Colonic mucosa (tissue), 4 donors: ENCODE data around the gene FMNL3. TPM values are rescaled to one million over a fixed set of nuclear protein-coding genes. Genes with fewer than 3 reads are reported as not detected.

Experiments used
- DNase-seq: peaks from one replicate; pipeline ENCODE4 v3.0.0-alpha.2; 2020
- H3K27ac ChIP-seq: fragments of 200-600 bp; one replicate; pipeline ENCODE4 v1.8.0; 2021
- H3K27me3 ChIP-seq: fragments of 200-600 bp; one replicate; pipeline ENCODE4 v1.8.0; 2021
- H3K36me3 ChIP-seq: fragments of 200-600 bp; one replicate; pipeline ENCODE4 v1.8.0; 2021
- H3K4me1 ChIP-seq: fragments of 200-600 bp; one replicate; pipeline ENCODE4 v1.8.0; 2021; ENCODE audit warnings: mild to moderate bottlenecking
- H3K4me3 ChIP-seq: fragments of 200-600 bp; one replicate; pipeline ENCODE4 v1.8.0; 2021
- H3K9ac ChIP-seq, 2 donors: one replicate each; pipeline ENCODE4 v1.7.0; 2013; ENCODE audit warnings: control low read depth in 2 of 2, low read depth in 2 of 2, low read length in 2 of 2
- H3K9me3 ChIP-seq: fragments of 200-600 bp; one replicate; pipeline ENCODE4 v1.8.0; 2021
- CTCF ChIP-seq: fragments of 200-600 bp; IDR thresholded peaks from one replicate; pipeline ENCODE4 v1.8.0; 2022; ENCODE audit warnings: antibody characterized with exemption, mild to moderate bottlenecking
- intact Hi-C: fragments of 100-400 bp; cut with DNase I; formaldehyde crosslinking; loops from one replicate; pipeline ENCODE4 v1.14.1; 2022
- total RNA-seq, 2 donors: library from RNA; stranded (reverse); fragmentation: NEBNext Ultra II Directional in 1 of 2; extraction: Animal tissue kit (Norgen Biotek cat#: 25700) in 1 of 2; gene quantifications; one replicate each; pipeline ENCODE4 v1.2.1, GENCODE V29; 2021
- donor health status: healthy.
- donor health status: DM: no; HTN: no; CAD: no.
- donor health status: DM: no; HTN: no; CAD: no.

Gene FMNL3
- total RNA-seq, 2 donors from 2014 or later, result 3.0 to 5.0 TPM

- intact Hi-C loops, result no loop called here
- H3K9me3 ChIP-seq, result no peaks in the 10 kb centered on the region
- H3K4me1 ChIP-seq, result no peaks in the 10 kb centered on the region
- no peak overlapping the region for H3K27ac ChIP-seq
- H3K27me3 ChIP-seq, result no peaks in the 10 kb centered on the region
- TF ChIP-seq CTCF, result no peak
- H3K4me3 ChIP-seq, result no peak overlapping the region
- no peaks in the 10 kb centered on the region for H3K36me3 ChIP-seq
- H3K9ac ChIP-seq, result no peak overlapping the region
- DNase-seq, result no peak
Observed at GRCh38 chr12:49703647-49704137, 3.5 kb downstream of the FMNL3 start.

- Histone ChIP-seq H3K27ac (no peak overlapping the region), H3K9me3 (no peaks in the 10 kb centered on the region), H3K27me3 (no peaks in the 10 kb centered on the region), H3K4me1 (no peaks in the 10 kb centered on the region), H3K9ac (no peak overlapping the region), H3K4me3 (no peak overlapping the region), H3K36me3 (no peaks in the 10 kb centered on the region)
- TF ChIP-seq CTCF, result no peak
- intact Hi-C loops, result no loop called here
- no peak for DNase-seq
Observed at GRCh38 chr12:49702676-49703215, 4.5 kb downstream of the FMNL3 start.

GRCh38 chr12:49702009-49702408, 5.2 kb downstream of the FMNL3 start:
- no peak for TF ChIP-seq CTCF
- H3K27me3 ChIP-seq, result no peaks in the 10 kb centered on the region
- H3K9ac ChIP-seq, result no peak overlapping the region
- H3K27ac ChIP-seq, result no peak overlapping the region
- no peak for DNase-seq
- H3K4me1 ChIP-seq, result no peaks in the 10 kb centered on the region
- no peak overlapping the region for H3K4me3 ChIP-seq
- no peaks in the 10 kb centered on the region for H3K9me3 ChIP-seq
- intact Hi-C loops, result no loop called here
- no peaks in the 10 kb centered on the region for H3K36me3 ChIP-seq

- Histone ChIP-seq H3K9ac (peak overlapping the region in 1 of 2 donors; percentile 47), H3K4me1 (no peaks in the 10 kb centered on the region), H3K9me3 (no peaks in the 10 kb centered on the region), H3K27ac (peak overlapping the region; percentile 3), H3K4me3 (peak overlapping the region; percentile 7), H3K27me3 (no peaks in the 10 kb centered on the region), H3K36me3 (no peaks in the 10 kb centered on the region)
- intact Hi-C loops, result no loop called here
- DNase-seq, result no peak
- no peak for TF ChIP-seq CTCF
Observed at GRCh38 chr12:49698619-49699545, 8.3 kb downstream of the FMNL3 start.

GRCh38 chr12:49697808-49698207, 9.4 kb downstream of the FMNL3 start:
- Histone ChIP-seq H3K4me1 (no peaks in the 10 kb centered on the region), H3K27ac (no peak overlapping the region), H3K36me3 (no peaks in the 10 kb centered on the region), H3K9ac (no peak overlapping the region), H3K9me3 (no peaks in the 10 kb centered on the region), H3K27me3 (no peaks in the 10 kb centered on the region), H3K4me3 (no peak overlapping the region)
- no peak for DNase-seq
- no peak for TF ChIP-seq CTCF
- intact Hi-C loops, result no loop called here
